Sciatic nerve (tissue), 2 donors: ENCODE results near the gene RNF20. TPM values are rescaled to one million over a fixed set of nuclear protein-coding genes. Genes with fewer than 3 reads are reported as not detected.
A peak's percentile ranks its signal among the peaks of the same experiment; 100 is the strongest.
"Not testable (repeated sequence)": the region's sequence is repeated elsewhere in the genome, so short reads cannot be mapped to it uniquely, and the experiment has no call there.

Experiments used
- ATAC-seq: fragments of 200-7000 bp; cut with Tn5 transposase; one replicate; pipeline ENCODE4 v1.9.1; 2020; ENCODE audit warnings: mild to moderate bottlenecking, moderate library complexity
- DNase-seq: peaks from one replicate; pipeline ENCODE4 v3.0.0-alpha.2; 2020; ENCODE audit warnings: low spot score
- intact Hi-C: fragments of 100-400 bp; cut with DNase I; formaldehyde crosslinking; loops from one replicate; pipeline ENCODE4 v1.14.2; 2022
- total RNA-seq: library from RNA; stranded (reverse); fragmentation: NEBNext Ultra II Directional; extraction: Animal tissue kit (Norgen Biotek cat#: 25700); gene quantifications from one replicate; pipeline ENCODE4 v1.2.1, GENCODE V29; 2021
- donor health status: DM: no; HTN: no; CAD: no.
- donor health status: DM: no; HTN: no; CAD: no.

The RNF20 gene
- total RNA-seq, 1 donor from 2014 or later = 59.2 TPM

DNA sequence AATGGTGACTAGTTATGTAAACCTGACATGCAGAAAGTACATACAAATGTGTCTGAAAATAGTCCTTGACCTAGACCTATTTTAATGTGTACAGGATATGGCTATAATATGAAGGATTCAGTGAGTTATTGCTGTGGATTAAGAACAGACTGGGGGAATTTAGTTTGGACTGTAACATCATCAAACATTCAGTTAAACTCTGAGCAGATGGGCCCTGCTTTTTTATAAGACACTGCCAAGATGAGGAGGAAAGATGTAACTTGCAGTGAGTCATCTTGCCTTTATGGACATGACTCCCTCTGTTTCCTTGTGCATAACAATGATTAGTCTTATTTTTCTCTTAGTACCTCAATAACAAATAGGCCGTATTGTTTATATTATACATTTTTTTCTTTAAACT lies 48.9 kb downstream of the RNF20 start:
- no peak for ATAC-seq

DNA sequence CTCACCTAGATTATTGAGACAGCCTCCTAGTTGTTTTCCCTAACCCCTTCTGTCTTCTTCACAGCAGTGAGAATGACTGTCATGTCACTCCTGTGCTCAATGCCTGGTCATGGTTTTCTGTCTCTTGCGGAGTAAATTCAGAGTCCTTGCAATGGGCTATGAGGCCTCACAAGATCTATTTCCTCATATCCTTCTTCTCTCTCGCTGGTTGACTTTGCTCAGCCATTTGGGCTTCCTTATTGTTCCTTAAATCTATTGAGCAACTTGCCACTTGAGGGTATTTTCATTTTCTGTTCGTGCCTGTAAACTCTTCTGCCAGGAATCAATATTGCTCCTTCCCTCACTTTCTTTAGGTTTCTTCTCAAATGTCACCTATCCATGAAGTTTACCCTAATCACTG lies 52.1 kb downstream of the RNF20 start:
- intact Hi-C loops = no loop called here
- DNase-seq = no peak
- no peak for ATAC-seq

More for the DNA sequence above, 48.9 kb downstream of the RNF20 start:
- intact Hi-C loops = no loop called here
- no peak for DNase-seq

DNA sequence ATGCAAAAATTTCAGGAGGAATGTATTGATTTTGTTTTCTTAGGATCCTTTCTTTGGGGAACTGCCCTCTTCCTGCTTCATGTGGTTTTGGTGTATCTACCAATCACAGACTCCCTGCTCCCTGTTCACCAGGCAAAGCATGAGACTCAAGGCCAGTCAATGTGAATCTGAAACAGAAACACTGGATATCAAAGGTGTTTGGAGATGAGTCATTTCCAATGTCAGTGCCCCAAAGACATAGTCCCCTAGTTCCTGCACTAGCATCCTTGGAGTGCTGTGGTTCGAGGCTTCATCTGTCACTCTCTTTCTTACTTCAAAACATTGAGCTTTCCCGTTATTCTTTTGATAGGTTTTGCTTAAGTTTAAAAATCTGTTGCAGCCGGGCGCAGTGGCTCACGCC lies 53.0 kb downstream of the RNF20 start:
- no peak for DNase-seq

DNA sequence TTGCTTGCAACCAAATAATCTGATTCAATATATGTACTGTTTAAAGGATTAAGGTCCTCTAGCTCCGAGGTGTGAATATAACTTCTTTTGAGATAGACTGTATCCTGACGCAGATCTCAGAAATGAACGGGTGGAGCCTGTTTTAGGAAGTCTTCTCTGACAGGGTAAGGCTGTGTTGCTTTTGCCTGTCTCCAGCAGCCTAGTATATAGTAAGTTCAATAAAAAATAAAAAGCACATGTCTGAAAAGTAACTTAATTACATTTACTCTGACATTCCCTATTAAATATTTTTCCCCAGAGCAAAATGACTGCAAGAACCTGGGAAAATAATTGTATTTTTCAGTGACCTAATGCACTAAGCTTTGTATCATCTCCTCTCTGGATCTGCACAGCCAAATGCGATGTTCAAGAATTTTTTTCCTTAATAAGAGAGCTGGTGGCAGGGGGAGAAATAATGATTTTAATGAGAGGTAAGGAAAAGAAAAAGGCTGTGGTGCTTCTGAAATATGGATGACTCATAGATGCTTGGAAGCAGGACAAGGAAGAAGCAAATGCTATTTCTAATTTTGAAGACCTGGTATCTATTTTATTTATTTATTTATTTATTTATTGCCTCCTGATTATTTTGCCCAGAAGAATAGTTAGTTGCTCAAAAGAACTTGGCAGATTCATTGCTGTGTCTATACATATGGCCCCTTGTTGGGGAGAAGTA lies 53.8 kb downstream of the RNF20 start:
- intact Hi-C loops = no loop called here
- ATAC-seq = no peak
- DNase-seq = no peak

More for the DNA sequence above, 53.0 kb downstream of the RNF20 start:
- intact Hi-C loops = no loop called here
- ATAC-seq = no peak

DNA sequence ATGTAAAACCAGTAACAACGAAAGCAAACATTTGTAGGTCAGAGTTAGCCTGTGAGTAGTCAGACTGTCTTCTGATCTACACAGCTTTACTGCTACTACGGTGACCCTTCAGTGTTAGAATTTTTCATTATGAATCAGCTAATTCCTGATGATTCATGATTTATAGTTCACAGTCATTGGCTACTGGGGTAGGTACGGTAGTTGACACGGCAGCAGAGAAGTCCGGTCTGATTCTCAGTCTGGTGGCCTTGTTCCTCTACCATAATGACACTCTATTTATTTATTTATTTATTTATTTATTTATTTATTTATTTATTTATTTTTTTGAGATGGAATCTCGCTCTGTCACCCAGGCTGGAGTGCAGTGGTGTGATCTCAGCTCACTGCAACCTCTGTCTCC lies 56.4 kb downstream of the RNF20 start:
- intact Hi-C loops, ATAC-seq, DNase-seq: not testable (repeated sequence)

DNA sequence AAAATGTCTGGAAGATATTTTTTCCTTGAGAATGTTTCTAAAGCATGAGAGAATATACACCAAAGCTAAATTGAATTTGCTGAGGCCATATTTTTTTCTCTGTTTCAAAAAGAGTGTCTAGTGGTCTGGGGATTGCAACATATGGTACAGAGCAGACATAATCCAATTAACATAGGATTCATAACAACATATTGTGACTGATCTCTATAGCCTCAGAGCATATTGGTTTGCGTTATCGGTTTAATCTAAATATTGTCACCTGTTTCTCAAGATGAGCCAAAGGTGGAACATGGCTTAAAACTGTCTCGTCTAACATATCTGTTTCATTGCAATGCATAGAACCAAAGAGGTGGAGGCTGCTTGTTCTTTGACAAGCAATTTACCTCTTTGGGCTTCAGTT lies 57.2 kb downstream of the RNF20 start:
- DNase-seq (no peak), ATAC-seq (no peak)
- intact Hi-C loops = no loop called here

DNA sequence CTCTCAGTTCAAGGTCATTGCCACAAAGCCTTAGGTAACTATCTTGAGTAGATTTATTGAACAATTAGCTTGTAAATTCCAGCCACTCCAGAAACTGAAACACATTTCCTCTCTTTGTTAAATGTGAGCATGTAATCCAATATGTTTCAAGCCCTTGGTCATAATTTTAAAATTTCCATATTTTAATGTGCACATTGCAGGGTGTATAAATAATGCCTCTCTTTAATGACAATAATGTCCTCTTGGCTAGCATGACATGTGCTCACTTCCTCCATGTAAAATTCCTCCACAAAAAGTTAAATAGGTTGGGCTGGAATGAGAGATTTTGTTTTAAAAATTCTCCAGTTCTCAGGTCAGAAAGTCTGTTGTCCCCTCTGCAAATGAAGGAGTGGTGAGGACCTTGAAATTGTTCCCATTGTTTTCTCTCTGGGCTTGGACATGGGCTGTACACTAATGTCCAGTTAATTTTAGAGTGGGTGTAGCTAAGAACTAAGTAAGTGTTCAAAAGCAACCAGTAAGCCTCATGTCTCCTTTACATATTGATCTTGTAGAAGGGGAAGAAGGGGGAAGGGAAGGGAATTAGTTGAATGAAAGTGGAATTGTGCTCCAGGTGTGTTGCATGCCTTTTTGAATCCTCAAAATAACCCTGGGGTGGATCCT lies 58.3 kb downstream of the RNF20 start:
- intact Hi-C loops = no loop called here
- no peak for DNase-seq
- no peak for ATAC-seq

DNA sequence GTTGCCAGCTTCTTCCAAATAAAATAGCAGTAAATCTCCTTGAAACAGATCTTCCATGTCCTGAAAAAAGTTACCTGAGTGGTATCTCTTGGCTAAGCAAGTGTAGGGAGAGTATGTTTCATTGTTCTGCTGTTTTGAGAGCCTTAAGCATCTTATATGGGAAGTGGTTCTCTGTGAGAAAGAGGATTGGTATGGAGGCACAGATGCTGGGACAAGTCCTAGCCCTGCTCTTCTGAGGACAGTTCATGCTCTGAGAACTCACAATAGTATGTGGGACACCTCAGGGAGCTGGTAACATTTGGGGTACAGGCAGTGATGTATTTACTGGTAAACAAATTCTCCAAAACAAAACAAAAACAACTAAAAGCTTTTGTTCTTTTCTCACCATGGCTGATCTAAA lies 59.1 kb downstream of the RNF20 start:
- DNase-seq = no peak
- no peak for ATAC-seq
- intact Hi-C loops = no loop called here

DNA sequence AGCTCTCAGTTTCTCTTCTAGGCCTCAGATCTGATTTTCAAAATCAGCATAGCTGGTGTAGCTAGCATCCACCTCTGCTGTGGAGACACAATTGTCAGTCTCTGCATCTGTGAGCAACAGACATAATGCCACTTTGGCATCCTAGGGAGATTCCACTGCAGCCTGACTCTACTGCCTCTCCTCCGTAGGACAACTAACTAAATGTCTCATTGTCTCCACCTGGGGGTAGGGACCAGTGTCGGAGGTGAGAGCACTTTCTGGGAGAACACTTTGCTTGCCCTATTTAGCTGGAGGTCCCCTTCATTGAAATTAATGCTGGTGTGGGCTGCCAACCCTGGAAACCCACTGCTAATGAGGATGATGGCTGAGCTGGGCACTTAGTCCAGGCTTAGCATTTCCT lies 59.7 kb downstream of the RNF20 start:
- intact Hi-C loops = no loop called here
- ATAC-seq (no peak), DNase-seq (no peak)

DNA sequence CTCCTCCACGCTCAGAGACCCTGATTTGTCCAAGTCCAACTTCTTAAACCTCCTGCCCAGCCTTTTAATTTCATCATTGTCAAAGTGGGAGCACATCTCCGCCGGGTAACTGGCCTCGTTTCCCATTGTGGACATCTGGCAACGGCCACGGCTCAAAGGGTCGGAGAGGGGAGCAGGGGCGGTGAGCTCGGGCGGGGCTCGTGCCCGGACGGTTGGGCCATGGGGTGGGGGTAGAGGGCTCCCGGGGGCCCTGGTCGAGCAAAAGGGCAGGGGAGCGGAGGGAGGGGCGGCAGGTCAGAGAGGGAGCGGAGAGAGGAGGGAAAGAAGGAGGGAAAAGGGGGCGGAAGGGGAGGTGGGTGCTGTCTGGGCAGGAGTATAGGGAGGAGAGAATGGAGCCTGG lies 61.1 kb downstream of the RNF20 start, which contains the start of gene PPP3R2:
TSS of gene PPP3R2 (minus strand) at position 174 of the 400 bp plus-strand sequence. CDS start at position 126, 48 bp downstream.
- DNase-seq (no peak), ATAC-seq (no peak)

DNA sequence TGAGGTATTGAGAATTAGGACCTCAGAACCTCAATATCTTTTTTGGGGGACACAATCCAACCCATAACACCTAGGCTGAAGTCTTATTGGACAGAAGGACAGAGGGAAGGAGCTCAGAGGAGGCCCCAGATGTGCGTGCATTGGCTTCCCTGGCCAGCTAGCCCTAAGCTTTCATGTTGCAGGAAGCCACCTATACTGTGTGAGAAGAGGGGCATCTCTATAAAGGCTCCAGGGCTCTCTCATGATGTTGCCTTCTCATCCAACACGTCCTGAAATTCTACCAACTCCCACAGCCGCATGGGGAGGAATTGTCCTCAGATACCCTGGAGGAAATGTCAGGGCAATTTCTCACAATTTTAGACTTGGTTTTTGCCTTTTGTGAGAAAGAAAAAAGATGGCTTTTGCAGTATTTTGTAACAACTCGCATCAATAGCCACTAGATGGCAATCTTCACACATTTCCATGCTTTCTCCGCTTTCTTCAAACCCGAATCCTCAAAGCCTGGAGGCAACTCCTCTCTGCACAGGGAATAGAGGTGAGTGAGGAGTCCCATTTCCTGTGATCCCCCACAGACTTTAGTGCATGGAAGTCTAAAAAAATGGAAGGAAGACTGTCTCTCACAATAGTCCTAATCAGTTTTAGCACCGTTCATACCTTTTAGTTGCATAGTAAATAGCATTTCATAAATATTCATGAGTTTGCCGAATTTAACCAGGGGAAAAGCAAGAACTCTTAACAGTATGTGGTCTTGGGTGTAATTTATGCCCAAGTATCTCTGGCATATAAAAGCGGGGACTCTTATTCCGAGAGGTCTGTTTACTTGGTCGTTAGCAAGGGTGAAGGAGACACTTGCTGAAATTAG lies 68.5 kb downstream of the RNF20 start:
- ATAC-seq (peak; percentile 65), DNase-seq (no peak)
- intact Hi-C loops = no loop called here

More for the DNA sequence above, 61.1 kb downstream of the RNF20 start, which contains the start of gene PPP3R2:
- intact Hi-C loops = loop anchor here (5.0 kb wide), 1 partner anchor 1992 kb away; no protein-coding TSS in a partner anchor

DNA sequence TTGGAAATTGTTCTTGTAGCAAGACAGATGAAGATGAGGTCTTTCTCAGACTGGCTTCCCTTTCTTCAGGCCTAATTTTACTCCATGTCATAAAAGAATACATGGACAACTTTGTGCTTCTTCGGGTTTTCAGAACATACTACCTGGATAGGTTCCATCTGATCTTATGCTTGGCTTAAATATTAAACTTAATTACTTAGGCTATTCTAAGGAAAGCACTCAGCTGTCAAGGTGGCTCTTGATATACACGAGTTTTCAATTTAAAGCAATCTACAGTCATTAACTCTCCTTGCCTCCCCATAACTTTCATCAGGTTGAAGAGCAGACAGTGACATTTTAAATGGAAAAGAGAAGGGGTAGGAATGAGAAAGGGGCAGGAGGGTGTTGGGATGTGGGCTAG lies 70.6 kb downstream of the RNF20 start:
- ATAC-seq (no peak), DNase-seq (no peak)
- intact Hi-C loops = no loop called here

DNA sequence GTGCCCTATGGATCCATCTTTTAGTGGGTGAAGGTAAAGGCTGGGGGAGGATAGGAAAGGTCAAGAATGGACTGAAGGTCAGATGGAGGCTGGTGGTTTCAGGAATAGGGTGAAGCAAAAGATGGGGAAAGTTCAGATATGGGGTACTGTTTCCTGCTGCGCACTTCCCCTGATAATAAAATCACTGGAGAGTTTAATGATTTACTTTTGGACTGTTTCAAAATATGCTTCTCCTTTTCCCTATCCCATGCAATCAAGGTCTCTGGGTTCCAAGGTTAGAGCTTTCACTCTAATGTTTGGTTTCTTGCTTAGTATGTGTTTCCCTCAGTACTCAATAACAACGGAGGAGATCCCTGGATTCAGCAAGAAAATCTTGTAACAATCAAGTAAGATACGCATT lies 71.9 kb downstream of the RNF20 start:
- DNase-seq = no peak
- intact Hi-C loops = no loop called here
- no peak for ATAC-seq

Other genes with a start within 250 kb of the RNF20 start
- gene BAAT, start 148.8 kb upstream of the RNF20 start, total RNA-seq = not detected
- gene MRPL50, start 135.2 kb upstream of the RNF20 start, total RNA-seq = 11.3 TPM
- gene ZNF189, start 135.0 kb upstream of the RNF20 start, total RNA-seq = 31.1 TPM
- gene ALDOB, start 98.1 kb upstream of the RNF20 start, total RNA-seq = not detected
- not detected for gene PPP3R2, start 61.1 kb downstream of the RNF20 start, total RNA-seq
- 0.13 TPM for gene GRIN3A, start 204.8 kb downstream of the RNF20 start, total RNA-seq